K562 (cell line): ENCODE data around the gene ABT1. TPM values are rescaled to one million over a fixed set of nuclear protein-coding genes. Genes with fewer than 3 reads are reported as not detected.
A peak's percentile ranks its signal among the peaks of the same experiment; 100 is the strongest.

ENCODE experiments used
- C11orf30 ChIP-seq: fragments of 450-650 bp; IDR thresholded peaks from 2 replicates; pipeline ENCODE4 v1.6.1; 2016; ENCODE audit warnings: low read depth, mild to moderate bottlenecking
- FIP1L1 ChIP-seq: fragments of 200-400 bp; formaldehyde crosslinking; IDR thresholded peaks from 2 replicates; pipeline ENCODE4 v1.6.1; 2018; ENCODE audit warnings: mild to moderate bottlenecking, low read depth, low read length; ENCODE audit not compliant: poor library complexity, severe bottlenecking
- FOXK1 ChIP-seq: sonication (generic); formaldehyde crosslinking; IDR thresholded peaks from 2 replicates; pipeline ENCODE4 v1.8.0; 2022; ENCODE audit warnings: missing genetic modification reagents, mild to moderate bottlenecking, borderline replicate concordance
- FOXK2 ChIP-seq, 2 experiments: fragments of 450-650 bp; IDR thresholded peaks in 1 of 2; conservative IDR thresholded peaks in 1 of 2; 2 replicates each; pipeline ENCODE4 v1.6.1; 2016; ENCODE audit warnings: low read depth in 2 of 2, mild to moderate bottlenecking in 1 of 2
- HEY1 ChIP-seq: fragments of 250-450 bp; sonication (Bioruptor Pico); IDR thresholded peaks from 2 replicates; pipeline ENCODE4 v1.5.0; 2020; ENCODE audit warnings: mild to moderate bottlenecking, moderate library complexity, borderline replicate concordance
- HOXB6 ChIP-seq: fragments of 250-450 bp; sonication (Bioruptor Pico); IDR thresholded peaks from 2 replicates; pipeline ENCODE4 v1.5.1; 2022; ENCODE audit warnings: mild to moderate bottlenecking, borderline replicate concordance
- JUNB ChIP-seq: fragments of 450-650 bp; formaldehyde crosslinking; conservative IDR thresholded peaks from 2 replicates; pipeline ENCODE4 v1.4.0; 2020; ENCODE audit warnings: mild to moderate bottlenecking
- PCBP2 ChIP-seq: fragments of 200-400 bp; formaldehyde crosslinking; IDR thresholded peaks from 2 replicates; pipeline ENCODE4 v1.6.1; 2018; ENCODE audit warnings: low read length, low read depth, mild to moderate bottlenecking, moderate library complexity; ENCODE audit not compliant: poor library complexity, severe bottlenecking
- PHF20 ChIP-seq: fragments of 450-650 bp; IDR thresholded peaks from 2 replicates; pipeline ENCODE4 v1.6.1; 2018; ENCODE audit not compliant: partially characterized antibody
- RBM14 ChIP-seq: fragments of 200-400 bp; formaldehyde crosslinking; IDR thresholded peaks from 2 replicates; pipeline ENCODE4 v1.6.1; 2018; ENCODE audit warnings: low read depth, mild to moderate bottlenecking, low read length, moderate library complexity, borderline replicate concordance; ENCODE audit not compliant: insufficient read depth
- RBM34 ChIP-seq: fragments of 200-400 bp; formaldehyde crosslinking; IDR thresholded peaks from 2 replicates; pipeline ENCODE4 v1.6.1; 2018; ENCODE audit warnings: low read length, borderline replicate concordance; ENCODE audit not compliant: insufficient read depth
- RNF2 ChIP-seq: sonication (generic); IDR thresholded peaks from 2 replicates; pipeline ENCODE4 v1.6.1; 2016
- SMAD3 ChIP-seq: fragments of 450-650 bp; formaldehyde crosslinking; conservative IDR thresholded peaks from 2 replicates; pipeline ENCODE4 v1.4.0; 2020; ENCODE audit warnings: mild to moderate bottlenecking
- SRSF1 ChIP-seq: fragments of 200-400 bp; formaldehyde crosslinking; IDR thresholded peaks from 2 replicates; pipeline ENCODE4 v1.6.1; 2017; ENCODE audit warnings: mild to moderate bottlenecking, low read depth, low read length, moderate library complexity
- XRCC3 ChIP-seq: fragments of 450-650 bp; IDR thresholded peaks from 2 replicates; pipeline ENCODE4 v1.6.1; 2017; ENCODE audit warnings: mild to moderate bottlenecking, moderate library complexity
- ZBED1 ChIP-seq: IDR thresholded peaks from 2 replicates; pipeline ENCODE4 v1.6.1; 2014
- ZBTB17 ChIP-seq: fragments of 450-650 bp; formaldehyde crosslinking; IDR thresholded peaks from 2 replicates; pipeline ENCODE4 v1.4.0; 2020; ENCODE audit warnings: mild to moderate bottlenecking
- ZBTB5 ChIP-seq: fragments of 450-650 bp; IDR thresholded peaks from 2 replicates; pipeline ENCODE4 v1.6.1; 2017; ENCODE audit warnings: antibody characterized with exemption
- ZBTB8A ChIP-seq: fragments of 450-650 bp; IDR thresholded peaks from 2 replicates; pipeline ENCODE4 v1.6.1; 2018; ENCODE audit warnings: mild to moderate bottlenecking, moderate library complexity; ENCODE audit not compliant: partially characterized antibody
- ZEB2 ChIP-seq: fragments of 450-650 bp; IDR thresholded peaks from 2 replicates; pipeline ENCODE4 v1.6.1; 2016
- ZNF121 ChIP-seq: sonication (generic); formaldehyde crosslinking; conservative IDR thresholded peaks from 2 replicates; pipeline ENCODE4 v1.8.0; 2022; ENCODE audit warnings: missing genetic modification reagents
- ZNF197 ChIP-seq: fragments of 200-800 bp; sonication (Bioruptor generic); IDR thresholded peaks from 2 replicates; pipeline ENCODE4 v1.6.1; 2016; ENCODE audit warnings: low read depth, missing genetic modification characterization, missing compliant biosample characterization
- ZNF740 ChIP-seq, 3 experiments: fragments of 200-800 bp in 1 of 3; sonication (Bioruptor generic) in 1 of 3; sonication (generic) in 1 of 3; formaldehyde crosslinking in 1 of 3; IDR thresholded peaks; 2 replicates each; pipeline versions ENCODE4 v1.6.1 to v1.8.0; 2016 to 2022; ENCODE audit warnings: mild to moderate bottlenecking in 2 of 3, missing compliant biosample characterization in 2 of 3, missing genetic modification characterization in 2 of 3, missing genetic modification reagents in 1 of 3
- ZNF780A ChIP-seq: fragments of 250-450 bp; sonication (Bioruptor Pico); IDR thresholded peaks from 2 replicates; pipeline ENCODE4 v1.5.0; 2021; ENCODE audit warnings: mild to moderate bottlenecking
- polyA plus RNA-seq, 8 experiments: library from polyadenylated mRNA; depleted of rRNA in 4 of 8; stranded (reverse) in 5 of 8; unstranded in 3 of 8; fragments of >200 nt; fragmentation: Nextera tagmentation in 2 of 8; fragmentation: Illumina TruSeq in 1 of 8; extraction: Ambion mirVana in 2 of 8; extraction: Trizol in 1 of 8; gene quantifications; 2 replicates each; pipeline versions ENCODE4 v1.2.1 to v1.2.3, GENCODE V29; 2011 to 2014; ENCODE audit warnings: inconsistent platforms in 1 of 8, missing spikeins in 1 of 8
- total RNA-seq, 7 experiments: library from RNA; depleted of rRNA in 6 of 7; stranded (reverse); fragments of >200 nt in 6 of 7; fragmentation: Illumina TruSeq in 2 of 7; extraction: Trizol in 2 of 7; gene quantifications; 2 replicates each; pipeline versions ENCODE4 v1.2.1 to v1.2.3, GENCODE V29; 2011 to 2021; ENCODE audit warnings: low replicate concordance in 1 of 7
- TF ChIP-seq, protein P1 (sequence below): sonication (generic); formaldehyde crosslinking; IDR thresholded peaks from 2 replicates; pipeline ENCODE4 v1.8.0; 2023; ENCODE audit warnings: mild to moderate bottlenecking, missing genetic modification reagents

The ABT1 gene
- total and polyA plus RNA-seq, 9 of the 15 experiments (the other 6 are each of a cell fraction or from before 2014, with no cell fraction given) = 8.8 to 52.7 (median 40.7) TPM

DNA sequence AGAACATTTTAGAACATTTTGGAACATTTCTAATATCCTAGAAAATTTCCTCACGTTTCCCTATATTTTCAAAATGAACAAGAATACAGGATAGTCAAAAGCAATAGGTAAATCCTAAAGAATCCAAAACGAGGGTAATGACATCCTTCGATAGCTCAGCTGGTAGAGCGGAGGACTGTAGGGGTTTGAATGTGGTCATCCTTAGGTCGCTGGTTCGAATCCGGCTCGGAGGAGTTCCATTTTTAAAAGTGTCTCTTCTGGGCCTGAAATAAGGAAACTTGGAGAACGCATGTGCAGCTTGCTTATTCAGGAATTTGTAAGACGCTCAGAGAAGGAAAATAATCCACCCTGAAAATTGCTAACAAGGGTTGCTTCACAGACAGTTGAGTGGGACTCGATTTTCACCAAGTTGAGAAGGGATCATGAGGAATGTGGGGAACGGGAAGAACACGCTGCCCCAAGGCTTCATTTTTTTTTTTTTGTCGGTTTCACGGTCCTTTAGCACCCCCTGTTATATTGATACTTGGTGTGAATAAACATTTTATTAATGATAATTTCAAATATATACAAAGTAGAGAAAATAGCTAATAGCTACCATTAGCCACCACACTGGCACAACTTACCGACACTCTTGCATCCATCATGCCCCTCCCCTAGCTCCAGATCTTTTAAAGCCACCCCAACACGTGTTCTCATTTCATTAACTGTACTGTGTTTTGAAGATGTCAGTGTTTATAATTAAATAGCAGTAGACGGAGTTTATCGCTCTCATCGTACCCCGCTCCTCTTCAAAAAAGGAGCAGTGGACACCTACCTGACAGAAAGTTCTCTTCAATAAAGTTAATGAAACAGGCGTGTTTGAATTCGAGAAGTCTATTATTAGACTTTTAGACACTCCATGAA is 1.8 kb upstream of the ABT1 start (continued):
- no peak for TF ChIP-seq ZNF740 (CRISPR knock-in tag; IDR thresholded peaks at IDR 0.05)
- no peak for TF ChIP-seq ZNF740 (tag; IDR thresholded peaks at IDR 0.05)
- 0 out of 2 replicates have a peak, but pooled peaks have one; percentile 50 for TF ChIP-seq ZBTB17 (CRISPR knock-in tag)
- TF ChIP-seq RBM34 = no peak
- TF ChIP-seq SRSF1 = no peak
- TF ChIP-seq SMAD3 = no peak
- TF ChIP-seq HOXB6 (CRISPR knock-in tag) = no peak
- TF ChIP-seq PCBP2 = no peak
- TF ChIP-seq ZNF197 (CRISPR knock-in tag) = peak; percentile 68; the same call in 1 of the 2 replicates
- no peak; the same call in 1 of the 2 replicates for TF ChIP-seq ZBTB5
- TF ChIP-seq XRCC3 = no peak
- no peak for TF ChIP-seq PHF20
- no peak for TF ChIP-seq ZNF780A
- no peak for TF ChIP-seq ZNF121
- peak; percentile 11 to 45; a peak in 1 of 4 replicates for TF ChIP-seq FOXK2 (conservative IDR thresholded peaks at IDR 0.05 in 1 of 2, IDR thresholded peaks at IDR 0.05 in 1 of 2; ENCODE audit: low read depth in 2 of 2)
- TF ChIP-seq FOXK1 = peak; percentile 51; the same call in 1 of the 2 replicates
- TF ChIP-seq HEY1 (CRISPR knock-in tag) = no peak
- TF ChIP-seq RBM14 = no peak
- 0 out of 2 replicates have a peak, but pooled peaks have one; percentile 13 for TF ChIP-seq RNF2
- no peak for TF ChIP-seq FIP1L1
- no peak for TF ChIP-seq ZBED1
- peak; percentile 27; the same call in 1 of the 2 replicates for TF ChIP-seq ZEB2
- TF ChIP-seq ZBTB8A = peak; percentile 73
- no peak for TF ChIP-seq JUNB (CRISPR knock-in tag)
- TF ChIP-seq, protein P1, sequence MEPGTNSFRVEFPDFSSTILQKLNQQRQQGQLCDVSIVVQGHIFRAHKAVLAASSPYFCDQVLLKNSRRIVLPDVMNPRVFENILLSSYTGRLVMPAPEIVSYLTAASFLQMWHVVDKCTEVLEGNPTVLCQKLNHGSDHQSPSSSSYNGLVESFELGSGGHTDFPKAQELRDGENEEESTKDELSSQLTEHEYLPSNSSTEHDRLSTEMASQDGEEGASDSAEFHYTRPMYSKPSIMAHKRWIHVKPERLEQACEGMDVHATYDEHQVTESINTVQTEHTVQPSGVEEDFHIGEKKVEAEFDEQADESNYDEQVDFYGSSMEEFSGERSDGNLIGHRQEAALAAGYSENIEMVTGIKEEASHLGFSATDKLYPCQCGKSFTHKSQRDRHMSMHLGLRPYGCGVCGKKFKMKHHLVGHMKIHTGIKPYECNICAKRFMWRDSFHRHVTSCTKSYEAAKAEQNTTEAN (CRISPR knock-in tag) = no peak
- no peak for TF ChIP-seq C11orf30
